Hepatocyte (in vitro differentiated cells): ENCODE measurements around the gene SRC. TPM values are rescaled to one million over a fixed set of nuclear protein-coding genes. Genes with fewer than 3 reads are reported as not detected.

Experiments
- DNase-seq: peaks from one replicate; pipeline ENCODE4 v3.0.0-alpha.2; 2016; ENCODE audit warnings: low spot score
- H2AFZ ChIP-seq: fragments of 200-600 bp; sonication (generic); 2 replicates; pipeline ENCODE4 v1.6.0; 2016; ENCODE audit warnings: antibody characterized with exemption, mild to moderate bottlenecking
- H3K27ac ChIP-seq: fragments of 200-600 bp; sonication (generic); 2 replicates; pipeline ENCODE4 v1.5.1; 2016; ENCODE audit warnings: mild to moderate bottlenecking
- H3K27me3 ChIP-seq: fragments of 200-600 bp; sonication (generic); 2 replicates; pipeline ENCODE4 v1.6.1; 2016
- H3K36me3 ChIP-seq: fragments of 200-600 bp; sonication (generic); replicated peaks from 2 replicates; pipeline ENCODE4 v1.5.1; 2016; ENCODE audit warnings: low read depth; ENCODE audit not compliant: insufficient read depth
- H3K4me1 ChIP-seq: fragments of 200-600 bp; sonication (generic); 2 replicates; pipeline ENCODE4 v1.5.1; 2016; ENCODE audit warnings: mild to moderate bottlenecking, moderate library complexity; ENCODE audit not compliant: insufficient read depth
- H3K4me2 ChIP-seq: fragments of 200-600 bp; sonication (generic); 2 replicates; pipeline ENCODE4 v1.6.0; 2016
- H3K4me3 ChIP-seq: fragments of 200-600 bp; sonication (generic); 2 replicates; pipeline ENCODE4 v1.5.1; 2016; ENCODE audit warnings: mild to moderate bottlenecking
- H3K79me2 ChIP-seq: fragments of 200-600 bp; sonication (generic); 2 replicates; pipeline ENCODE4 v1.6.0; 2017; ENCODE audit warnings: mild to moderate bottlenecking
- H3K9me2 ChIP-seq: fragments of 200-600 bp; sonication (generic); replicated peaks from 2 replicates; pipeline ENCODE4 v1.6.0; 2017; ENCODE audit warnings: mild to moderate bottlenecking; ENCODE audit not compliant: insufficient read depth
- H3K9me3 ChIP-seq: fragments of 200-600 bp; sonication (generic); 2 replicates; pipeline ENCODE4 v1.5.1; 2016; ENCODE audit warnings: low read depth, mild to moderate bottlenecking
- H4K20me1 ChIP-seq: fragments of 200-600 bp; sonication (generic); 2 replicates; pipeline ENCODE4 v1.6.0; 2016; ENCODE audit warnings: mild to moderate bottlenecking; ENCODE audit not compliant: insufficient read depth, poor library complexity, severe bottlenecking
- CTCF ChIP-seq: fragments of 200-600 bp; sonication (generic); IDR thresholded peaks from 2 replicates; pipeline ENCODE4 v1.5.1; 2016; ENCODE audit warnings: antibody characterized with exemption, mild to moderate bottlenecking; ENCODE audit not compliant: poor library complexity
- EZH2 ChIP-seq: fragments of 200-600 bp; sonication (generic); IDR thresholded peaks from 2 replicates; pipeline ENCODE4 v1.6.1; 2016; ENCODE audit warnings: antibody characterized with exemption, mild to moderate bottlenecking, borderline replicate concordance
- EZH2phosphoT487 ChIP-seq: fragments of 200-600 bp; sonication (generic); IDR thresholded peaks from one replicate; pipeline ENCODE4 v1.6.1; 2018; ENCODE audit warnings: antibody characterized with exemption, mild to moderate bottlenecking, low read depth, moderate library complexity; ENCODE audit not compliant: unreplicated experiment, severe bottlenecking
- WGBS: methylation state at CpG from one replicate; pipeline ENCODE4 v1.1.6; 2016; ENCODE audit warnings: low lambda C conversion rate; ENCODE audit errors: missing lambda C conversion rate; 5-methylcytosine and 5-hydroxymethylcytosine counted together
- polyA plus RNA-seq: library from polyadenylated mRNA; unstranded; fragments of >200 nt; fragmentation: Nextera tagmentation; extraction: Ambion mirVana; gene quantifications from 2 replicates; pipeline ENCODE4 v1.2.1, GENCODE V29; 2016
- total RNA-seq: library from RNA; depleted of rRNA; stranded (reverse); fragments of >200 nt; gene quantifications from 2 replicates; pipeline ENCODE4 v1.2.3, GENCODE V29; 2014

Gene SRC
- total and polyA plus RNA-seq, 2 experiments from 2014 or later, result 55.1 to 69.8 TPM

GRCh38 chr20:37413379-37413778 lies 67.4 kb downstream of the SRC start:
- peaks cover 30% of the 10 kb centered on the region for H3K4me1 ChIP-seq
- H3K79me2 ChIP-seq, result no peaks in the 10 kb centered on the region
- no peak for DNase-seq
- H4K20me1 ChIP-seq, result no peaks in the 10 kb centered on the region
- H3K4me2 ChIP-seq, result no peak overlapping the region
- peak overlapping the region; percentile 34 for H3K27ac ChIP-seq
- H3K4me3 ChIP-seq, result no peak overlapping the region
- H3K9me2 ChIP-seq, result no peaks in the 10 kb centered on the region
- peaks cover 22% of the 10 kb centered on the region for H3K27me3 ChIP-seq
- 69% methylated on average over 7 of the region's 9 CpGs for WGBS
- TF ChIP-seq EZH2phosphoT487 (no peak), EZH2 (no peak), CTCF (no peak)
- no peaks in the 10 kb centered on the region for H3K36me3 ChIP-seq
- H3K9me3 ChIP-seq, result no peaks in the 10 kb centered on the region
- H2AFZ ChIP-seq, result no peak overlapping the region

- H3K9me3 ChIP-seq, result no peaks in the 10 kb centered on the region
- no peaks in the 10 kb centered on the region for H3K9me2 ChIP-seq
- H3K27ac ChIP-seq, result peak overlapping the region; percentile 33
- no peaks in the 10 kb centered on the region for H4K20me1 ChIP-seq
- H3K36me3 ChIP-seq, result no peaks in the 10 kb centered on the region
- WGBS, result 62% methylated on average over 16 of the region's 29 CpGs
- no peak overlapping the region for H3K4me3 ChIP-seq
- no peak overlapping the region for H3K4me2 ChIP-seq
- peaks cover 34% of the 10 kb centered on the region for H3K4me1 ChIP-seq
- TF ChIP-seq EZH2phosphoT487 (no peak), EZH2 (no peak), CTCF (no peak)
- no peak overlapping the region for H2AFZ ChIP-seq
- no peak for DNase-seq
- peaks cover 22% of the 10 kb centered on the region for H3K27me3 ChIP-seq
- H3K79me2 ChIP-seq, result no peaks in the 10 kb centered on the region
Measured at GRCh38 chr20:37414224-37415035, 68.5 kb downstream of the SRC start.

- no peak overlapping the region for H3K4me3 ChIP-seq
- peaks cover 22% of the 10 kb centered on the region for H3K27me3 ChIP-seq
- 91% methylated on average over 27 of the region's 30 CpGs for WGBS
- H3K4me1 ChIP-seq, result peaks cover 34% of the 10 kb centered on the region
- H3K79me2 ChIP-seq, result no peaks in the 10 kb centered on the region
- no peak overlapping the region for H3K4me2 ChIP-seq
- H2AFZ ChIP-seq, result no peak overlapping the region
- H3K27ac ChIP-seq, result peak overlapping the region; percentile 33
- no peak for TF ChIP-seq CTCF
- TF ChIP-seq EZH2phosphoT487, result no peak
- TF ChIP-seq EZH2, result no peak
- no peaks in the 10 kb centered on the region for H3K36me3 ChIP-seq
- DNase-seq, result no peak
- no peaks in the 10 kb centered on the region for H3K9me3 ChIP-seq
- no peaks in the 10 kb centered on the region for H3K9me2 ChIP-seq
- H4K20me1 ChIP-seq, result no peaks in the 10 kb centered on the region
Measured at GRCh38 chr20:37415118-37416085, 69.5 kb downstream of the SRC start.
